Uterus (tissue), 4 donors: ENCODE results near the gene ADRA2B. TPM values are rescaled to one million over a fixed set of nuclear protein-coding genes. Genes with fewer than 3 reads are reported as not detected.
A peak's percentile ranks its signal among the peaks of the same experiment; 100 is the strongest.

Source experiments
- DNase-seq, 2 donors: peaks; one replicate each; pipeline ENCODE4 v3.0.0-alpha.2; 2019 to 2020
- H3K27ac ChIP-seq, 2 donors: fragments of 200-600 bp; sonication (generic); 1 replicate in 1 of 2; 2 replicates in 1 of 2; pipeline ENCODE4 v1.5.1; 2016 to 2018
- H3K27me3 ChIP-seq, 2 donors: fragments of 200-600 bp; sonication (generic); one replicate each; pipeline ENCODE4 v1.5.1; 2018 to 2019; ENCODE audit warnings: control low read depth in 1 of 2
- H3K36me3 ChIP-seq, 2 donors: fragments of 200-600 bp; sonication (generic); one replicate each; pipeline ENCODE4 v1.5.1; 2019; ENCODE audit warnings: control low read depth in 1 of 2
- H3K4me1 ChIP-seq, 2 donors: fragments of 200-600 bp; sonication (generic); one replicate each; pipeline ENCODE4 v1.5.1; 2018 to 2019; ENCODE audit warnings: control low read depth in 1 of 2
- H3K4me3 ChIP-seq, 2 donors: fragments of 200-600 bp; sonication (generic); 1 replicate in 1 of 2; 2 replicates in 1 of 2; pipeline ENCODE4 v1.5.1; 2018 to 2019; ENCODE audit warnings: mild to moderate bottlenecking in 1 of 2
- H3K9me3 ChIP-seq, 2 donors: fragments of 200-600 bp; sonication (generic); one replicate each; pipeline ENCODE4 v1.5.1; 2019; ENCODE audit warnings: control low read depth in 1 of 2
- CTCF ChIP-seq, 4 experiments: fragments of 200-600 bp in 2 of 4; fragments of 450-650 bp in 2 of 4; sonication (generic) in 2 of 4; IDR thresholded peaks; one replicate each; pipeline ENCODE4 v1.5.1; 2016 to 2019; ENCODE audit warnings: antibody characterized with exemption in 4 of 4, mild to moderate bottlenecking in 2 of 4, moderate library complexity in 1 of 4
- POLR2A ChIP-seq, 2 donors: fragments of 450-650 bp; IDR thresholded peaks; one replicate each; pipeline ENCODE4 v1.6.1; 2016; ENCODE audit warnings: antibody characterized with exemption in 2 of 2, mild to moderate bottlenecking in 1 of 2, moderate library complexity in 1 of 2
- intact Hi-C: fragments of 100-400 bp; cut with DNase I; formaldehyde crosslinking; loops from one replicate; pipeline ENCODE4 v1.15.1; 2023; ENCODE audit warnings: low total_unique reads
- total RNA-seq, 4 donors: library from RNA; depleted of rRNA in 3 of 4; stranded (reverse); fragments of >200 nt in 3 of 4; gene quantifications; one replicate each; pipeline versions ENCODE4 v1.1.0 to v1.2.4, GENCODE V29; 2014 to 2023
- donor health status: DM: yes; HTN: yes; CAD: no.

Gene ADRA2B
- total RNA-seq, 4 donors from 2014 or later, result 0.51 to 5.4 (median 2.6) TPM; not detected in 1

- Histone ChIP-seq H3K27me3 (no peaks in the 10 kb centered on the region), H3K27ac (no peak overlapping the region), H3K36me3 (no peaks in the 10 kb centered on the region), H3K4me1 (no peaks in the 10 kb centered on the region), H3K9me3 (peaks cover 0 to 4% of the 10 kb centered on the region in 2 donors), H3K4me3 (no peak overlapping the region)
- intact Hi-C loops, result no loop called here
- DNase-seq, result no peak
- TF ChIP-seq CTCF (IDR thresholded peaks at IDR 0.05) (no peak), POLR2A (IDR thresholded peaks at IDR 0.05) (no peak)
Observed at GRCh38 chr2:96105994-96106715, 10.2 kb downstream of the ADRA2B start.

GRCh38 chr2:96105152-96105915 is 11.0 kb downstream of the ADRA2B start:
- intact Hi-C loops, result no loop called here
- TF ChIP-seq POLR2A (IDR thresholded peaks at IDR 0.05), result no peak
- H3K9me3 ChIP-seq, result peaks cover 0 to 4% of the 10 kb centered on the region in 2 donors
- DNase-seq, result no peak
- H3K27me3 ChIP-seq, result no peaks in the 10 kb centered on the region
- H3K27ac ChIP-seq, result no peak overlapping the region
- H3K4me1 ChIP-seq, result no peaks in the 10 kb centered on the region
- no peaks in the 10 kb centered on the region for H3K36me3 ChIP-seq
- no peak overlapping the region for H3K4me3 ChIP-seq

GRCh38 chr2:96104487-96104861 is 11.9 kb downstream of the ADRA2B start:
- Histone ChIP-seq H3K4me3 (no peak overlapping the region), H3K9me3 (peaks cover 0 to 4% of the 10 kb centered on the region in 2 donors), H3K36me3 (no peaks in the 10 kb centered on the region), H3K27me3 (no peaks in the 10 kb centered on the region), H3K27ac (no peak overlapping the region), H3K4me1 (no peaks in the 10 kb centered on the region)
- DNase-seq, result peak in 1 of 2 donors; percentile 12
- TF ChIP-seq POLR2A (IDR thresholded peaks at IDR 0.05) (no peak), CTCF (IDR thresholded peaks at IDR 0.05) (no peak)
- intact Hi-C loops, result no loop called here

GRCh38 chr2:96103761-96104486 is 12.4 kb downstream of the ADRA2B start:
- peak in 1 of 2 donors; percentile 8 for DNase-seq
- Histone ChIP-seq H3K27me3 (no peaks in the 10 kb centered on the region), H3K36me3 (no peaks in the 10 kb centered on the region), H3K4me1 (no peaks in the 10 kb centered on the region), H3K9me3 (peaks cover 0 to 4% of the 10 kb centered on the region in 2 donors), H3K27ac (no peak overlapping the region), H3K4me3 (no peak overlapping the region)
- no peak for TF ChIP-seq CTCF (IDR thresholded peaks at IDR 0.05)
- TF ChIP-seq POLR2A (IDR thresholded peaks at IDR 0.05), result no peak
- intact Hi-C loops, result no loop called here

- Histone ChIP-seq H3K9me3 (peaks cover 0 to 4% of the 10 kb centered on the region in 2 donors), H3K4me3 (no peak overlapping the region), H3K27me3 (no peaks in the 10 kb centered on the region), H3K4me1 (no peaks in the 10 kb centered on the region), H3K27ac (no peak overlapping the region), H3K36me3 (no peaks in the 10 kb centered on the region)
- no peak for TF ChIP-seq CTCF (IDR thresholded peaks at IDR 0.05)
- no peak for TF ChIP-seq POLR2A (IDR thresholded peaks at IDR 0.05)
- peak in 1 of 2 donors; percentile 7 for DNase-seq
- intact Hi-C loops, result no loop called here
Observed at GRCh38 chr2:96103187-96103601, 13.2 kb downstream of the ADRA2B start.
